Jurkat, Clone E6-1 (cell line): Measurements from ENCODE around the gene GMPR.
"Not testable (repeated sequence)": the region's sequence is repeated elsewhere in the genome, so short reads cannot be mapped to it uniquely, and the experiment has no call there.

Experiments used
- DNase-seq: peaks from one replicate; pipeline ENCODE4 v3.0.0-alpha.2; 2011; ENCODE audit warnings: low read depth, low spot score
- H3K4me3 ChIP-seq: 2 replicates; pipeline ENCODE4 v1.5.1; 2011; ENCODE audit warnings: mild to moderate bottlenecking, low read length, control low read depth, moderate library complexity

The GMPR gene

GRCh38 chr6:16223362-16223761 lies 15.0 kb upstream of the GMPR start:
- no peak for DNase-seq
- H3K4me3 ChIP-seq: no peak overlapping the region

- no peak for DNase-seq
These were observed 14.0 kb upstream of the GMPR start for GRCh38 chr6:16224409-16224808.

GRCh38 chr6:16225062-16225731 lies 13.2 kb upstream of the GMPR start:
- not testable (repeated sequence) for H3K4me3 ChIP-seq, DNase-seq

More at GRCh38 chr6:16224409-16224808, 14.0 kb upstream of the GMPR start:
- H3K4me3 ChIP-seq: no peak overlapping the region

DNA sequence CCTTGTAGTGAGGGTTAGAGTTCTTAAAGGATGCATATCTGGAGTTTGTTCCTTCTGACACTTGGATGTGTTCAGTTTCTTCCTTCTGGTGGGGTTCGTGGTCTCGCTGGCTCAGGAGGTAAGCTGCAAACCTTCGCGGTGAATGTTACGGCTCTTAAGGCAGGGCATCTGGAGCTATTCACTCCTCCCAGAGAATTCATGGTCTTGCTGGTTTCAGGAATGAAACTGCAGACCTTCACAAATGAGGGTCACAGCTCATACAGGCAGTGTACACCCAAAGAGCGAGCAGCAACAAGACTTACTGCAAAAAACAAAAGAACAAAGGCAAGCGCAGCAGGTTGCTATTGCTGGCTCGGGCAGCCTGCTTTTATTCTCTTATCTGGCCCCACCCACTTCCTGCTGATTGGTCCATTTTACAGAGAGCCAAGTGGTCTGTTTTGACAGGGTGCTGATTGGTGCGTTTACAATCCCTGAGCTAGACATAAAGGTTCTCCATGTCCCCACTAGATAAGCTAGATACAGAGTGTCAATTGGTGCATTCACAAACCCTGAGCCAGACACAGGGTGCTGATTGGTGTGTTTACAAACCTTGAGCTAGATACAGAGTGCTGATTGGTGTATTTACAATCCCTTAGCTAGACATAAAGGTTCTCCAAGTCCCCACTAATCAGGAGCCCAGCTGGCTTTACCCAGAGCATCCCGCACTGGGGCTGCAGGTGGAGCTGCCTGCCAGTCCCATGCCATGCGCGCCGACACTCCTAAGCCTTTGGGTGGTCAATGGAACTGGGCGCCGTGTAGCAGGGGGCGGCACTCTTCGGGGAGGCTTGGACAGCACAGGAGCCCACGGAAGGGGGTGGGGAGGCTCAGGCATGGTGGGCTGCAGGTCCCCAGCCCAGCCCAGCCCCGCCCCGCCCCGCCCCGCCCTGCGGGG lies 12.0 kb upstream of the GMPR start:
- DNase-seq, H3K4me3 ChIP-seq: not testable (repeated sequence)

GRCh38 chr6:16227048-16227562 lies 11.3 kb upstream of the GMPR start:
- DNase-seq: no peak

DNA sequence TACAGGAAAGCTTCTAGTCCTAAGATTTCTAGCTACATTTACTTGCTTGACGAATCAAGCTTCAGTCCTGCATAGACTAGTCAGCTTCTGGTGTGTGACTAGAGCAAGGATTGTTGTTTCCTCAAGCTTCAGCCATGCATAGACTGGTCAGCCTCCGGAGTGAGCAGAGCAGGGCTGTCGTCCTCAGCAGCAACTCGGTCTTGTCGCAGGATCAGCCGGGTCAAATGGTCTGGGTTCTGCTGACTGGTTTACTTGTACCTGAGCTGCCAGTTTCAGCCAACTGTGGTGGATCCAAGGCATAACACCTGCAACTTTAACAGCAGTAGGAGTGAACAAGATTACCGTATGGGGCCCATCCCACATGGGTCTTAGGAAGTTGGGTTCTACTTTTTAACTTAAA lies 10.8 kb upstream of the GMPR start:
- H3K4me3 ChIP-seq: no peak overlapping the region
- DNase-seq: no peak

More at GRCh38 chr6:16227048-16227562, 11.3 kb upstream of the GMPR start:
- no peak overlapping the region for H3K4me3 ChIP-seq

DNA sequence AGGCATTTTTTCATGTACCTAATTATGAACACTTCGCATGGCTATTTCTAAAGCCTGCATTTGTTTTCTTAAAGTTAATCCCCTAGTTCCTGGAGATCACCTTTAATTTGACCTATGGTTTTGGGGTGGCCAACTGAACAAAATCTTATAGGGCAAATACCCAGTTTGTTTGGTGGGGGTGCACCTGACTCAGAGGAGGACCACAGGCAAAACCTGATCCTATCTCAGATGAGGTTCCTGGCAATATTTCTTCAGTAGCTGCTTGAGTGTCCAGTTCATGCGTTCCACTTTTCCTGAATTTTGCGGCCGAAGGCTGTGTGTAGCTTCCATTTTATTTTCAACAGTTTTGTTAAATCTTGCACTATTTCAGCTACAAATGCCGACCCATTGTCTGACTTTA lies 10.3 kb upstream of the GMPR start:
- H3K4me3 ChIP-seq: no peak overlapping the region
- no peak for DNase-seq

DNA sequence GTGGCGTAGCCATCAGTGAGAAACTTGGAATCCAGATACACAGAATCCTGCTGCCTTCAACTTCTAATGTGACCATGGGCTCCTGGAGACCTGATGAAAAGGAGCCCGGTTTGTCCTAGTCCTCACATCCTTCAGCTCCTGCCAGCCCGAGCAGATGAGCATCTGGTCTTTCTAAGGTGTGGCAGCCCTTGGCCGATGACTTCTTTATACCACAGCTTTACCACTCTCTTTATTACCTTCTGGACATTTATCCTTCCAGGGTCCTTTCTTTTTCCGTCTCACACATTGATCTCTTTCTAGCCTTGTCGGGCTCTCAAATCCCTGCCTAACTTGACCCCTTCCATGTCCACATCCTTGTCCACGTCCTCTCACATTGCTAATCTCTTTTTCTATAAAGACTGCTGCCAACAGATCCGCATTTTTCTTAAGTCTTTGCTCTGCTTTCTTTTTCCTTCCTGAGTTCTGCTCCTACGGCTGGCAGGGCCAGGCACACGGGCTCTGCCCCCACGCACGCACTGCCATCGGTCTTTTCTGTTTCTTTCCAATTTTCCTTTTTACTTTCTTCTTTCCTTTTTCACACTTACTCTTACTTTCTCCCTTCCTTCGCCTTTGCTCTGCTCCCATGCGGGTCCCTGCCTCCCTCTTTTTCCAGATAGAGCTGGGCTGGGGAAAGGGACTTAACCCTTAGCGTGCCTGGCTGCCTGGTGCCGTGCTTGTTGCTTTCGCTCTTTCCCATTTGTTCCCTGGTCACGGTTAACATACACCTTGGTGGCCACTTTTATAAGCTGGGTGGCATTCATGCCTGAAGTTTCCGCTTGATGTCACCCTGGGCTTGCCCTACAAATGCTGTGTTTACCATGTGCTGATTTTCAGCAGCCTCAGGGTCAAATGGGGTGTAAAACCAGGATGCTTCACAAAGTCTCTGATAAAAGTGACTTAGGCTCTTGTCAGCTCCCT lies 9.4 kb upstream of the GMPR start:
- no peak for DNase-seq
- H3K4me3 ChIP-seq: no peak overlapping the region

DNA sequence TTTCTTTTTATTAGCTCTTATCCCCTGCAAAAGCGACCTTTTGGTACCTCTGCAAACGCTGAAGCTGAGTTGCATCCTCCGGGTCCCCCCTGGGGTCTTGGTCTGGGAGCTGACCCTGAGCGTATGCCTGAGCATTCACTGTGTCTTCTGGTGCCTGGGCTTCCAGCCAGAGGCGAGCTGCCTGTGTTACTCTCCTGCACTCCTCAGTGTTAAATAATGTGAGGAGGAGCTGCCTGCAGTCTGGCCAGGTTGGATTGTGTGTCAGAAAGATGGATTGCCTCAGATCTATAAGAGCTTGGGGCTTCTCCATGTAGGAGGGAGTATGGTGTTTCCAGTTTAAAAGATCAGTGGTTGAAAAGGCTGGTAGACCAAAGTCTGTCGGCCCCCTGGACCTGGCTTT lies 8.7 kb upstream of the GMPR start:
- H3K4me3 ChIP-seq: no peak overlapping the region
- DNase-seq: no peak

- H3K4me3 ChIP-seq: no peak overlapping the region
These were observed 7.4 kb upstream of the GMPR start for GRCh38 chr6:16230953-16231352.

DNA sequence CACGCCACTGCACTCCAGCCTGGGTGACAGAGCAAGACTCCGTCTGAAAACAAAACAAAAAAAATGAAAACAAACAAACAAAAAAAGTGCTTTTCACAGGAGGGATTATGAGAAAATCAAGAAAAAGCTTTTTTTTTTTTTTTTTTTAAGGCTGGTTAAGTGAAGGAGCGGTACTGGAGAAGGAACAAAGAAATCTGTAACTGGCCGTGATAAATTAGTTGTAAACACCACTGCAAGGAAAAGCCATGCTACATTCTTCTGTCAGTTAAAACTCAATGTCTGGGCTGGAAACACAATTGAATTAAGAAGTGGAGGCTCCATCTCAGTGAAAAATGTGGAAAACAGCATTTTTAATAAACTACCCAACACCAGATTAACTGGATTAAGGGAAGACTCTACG lies 6.3 kb upstream of the GMPR start:
- H3K4me3 ChIP-seq: no peak overlapping the region
- no peak for DNase-seq

More at GRCh38 chr6:16230953-16231352, 7.4 kb upstream of the GMPR start:
- DNase-seq: no peak

DNA sequence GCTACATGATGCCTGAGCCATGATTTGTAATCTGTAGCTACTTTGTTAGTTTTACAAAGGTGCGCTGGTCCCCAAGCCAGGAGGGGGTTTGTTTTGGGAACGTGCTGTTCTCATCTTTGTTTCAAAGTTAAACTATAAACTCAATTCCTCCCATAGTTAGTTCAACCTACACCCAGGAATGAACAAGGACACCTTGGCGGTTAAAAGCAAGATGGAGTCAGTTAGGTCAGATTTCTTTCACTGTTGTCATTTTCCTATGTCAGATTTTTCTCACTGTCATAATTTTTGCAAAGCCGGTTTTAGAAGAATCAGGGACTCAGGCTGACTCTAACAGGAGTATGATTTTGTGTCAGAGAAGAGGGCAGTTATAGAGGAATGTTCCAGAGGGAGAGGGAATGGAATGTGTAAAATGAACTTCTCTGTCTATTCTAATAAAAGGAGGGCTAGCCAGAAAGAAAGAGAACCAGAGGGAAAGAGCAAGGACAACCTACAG lies 2.3 kb upstream of the GMPR start:
- no peak for DNase-seq
- H3K4me3 ChIP-seq: no peak overlapping the region

- no peak for DNase-seq
- no peak overlapping the region for H3K4me3 ChIP-seq
These were observed 1.7 kb upstream of the GMPR start for GRCh38 chr6:16236631-16237199.

DNA sequence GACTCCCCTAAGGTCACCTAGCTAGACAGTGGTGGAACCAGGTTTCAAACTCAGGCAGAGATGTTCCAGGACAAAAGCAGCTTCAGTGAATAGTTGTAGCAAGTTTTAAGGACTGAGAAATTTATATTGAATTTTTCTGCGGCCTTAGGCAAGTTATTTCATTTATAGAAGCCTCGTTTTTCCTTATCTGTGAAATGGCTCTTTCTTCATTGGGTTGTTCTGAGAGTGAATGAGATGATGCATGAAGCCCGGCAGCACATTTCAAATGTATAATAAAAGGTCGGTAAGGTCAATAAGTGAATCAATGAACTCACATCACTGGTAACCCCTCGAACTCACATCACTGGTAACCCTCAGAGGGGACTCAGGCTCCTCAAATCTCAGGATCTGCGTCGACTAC lies 1.1 kb upstream of the GMPR start:
- no peak overlapping the region for H3K4me3 ChIP-seq
- DNase-seq: no peak

- DNase-seq: no peak
- no peak overlapping the region for H3K4me3 ChIP-seq
These were observed 793 bp downstream of the GMPR start for GRCh38 chr6:16238963-16239797.

GRCh38 chr6:16239798-16240123 lies 1.4 kb downstream of the GMPR start:
- no peak overlapping the region for H3K4me3 ChIP-seq
- DNase-seq: no peak

GRCh38 chr6:16240589-16241320 lies 2.4 kb downstream of the GMPR start:
- H3K4me3 ChIP-seq: no peak overlapping the region
- DNase-seq: no peak
